ENCODE measurements around the gene PRKG1. TPM values are rescaled to one million over a fixed set of nuclear protein-coding genes. Genes with fewer than 3 reads are reported as not detected.
A peak's percentile ranks its signal among the peaks of the same experiment; 100 is the strongest.

Gene PRKG1
- total and polyA plus RNA-seq, 12 donors = 3.8 to 48.1 (median 29.9) TPM

DNA sequence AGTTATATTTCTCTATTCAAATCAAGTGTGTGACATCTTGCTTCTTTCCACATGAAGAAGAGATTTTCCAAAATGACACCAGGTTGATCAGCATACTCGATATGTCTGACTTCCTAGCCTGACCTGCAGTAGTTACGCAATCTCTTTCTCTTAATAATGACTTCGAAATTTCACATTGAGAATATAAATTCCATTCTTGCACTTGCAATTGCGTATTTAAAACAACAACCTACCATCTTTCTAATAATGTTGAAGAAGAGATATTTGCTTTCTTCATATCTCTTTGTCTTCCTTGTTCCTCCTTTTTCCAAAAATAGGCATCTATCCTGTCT lies 348.8 kb downstream of the PRKG1 start:
- TF ChIP-seq, protein P1, sequence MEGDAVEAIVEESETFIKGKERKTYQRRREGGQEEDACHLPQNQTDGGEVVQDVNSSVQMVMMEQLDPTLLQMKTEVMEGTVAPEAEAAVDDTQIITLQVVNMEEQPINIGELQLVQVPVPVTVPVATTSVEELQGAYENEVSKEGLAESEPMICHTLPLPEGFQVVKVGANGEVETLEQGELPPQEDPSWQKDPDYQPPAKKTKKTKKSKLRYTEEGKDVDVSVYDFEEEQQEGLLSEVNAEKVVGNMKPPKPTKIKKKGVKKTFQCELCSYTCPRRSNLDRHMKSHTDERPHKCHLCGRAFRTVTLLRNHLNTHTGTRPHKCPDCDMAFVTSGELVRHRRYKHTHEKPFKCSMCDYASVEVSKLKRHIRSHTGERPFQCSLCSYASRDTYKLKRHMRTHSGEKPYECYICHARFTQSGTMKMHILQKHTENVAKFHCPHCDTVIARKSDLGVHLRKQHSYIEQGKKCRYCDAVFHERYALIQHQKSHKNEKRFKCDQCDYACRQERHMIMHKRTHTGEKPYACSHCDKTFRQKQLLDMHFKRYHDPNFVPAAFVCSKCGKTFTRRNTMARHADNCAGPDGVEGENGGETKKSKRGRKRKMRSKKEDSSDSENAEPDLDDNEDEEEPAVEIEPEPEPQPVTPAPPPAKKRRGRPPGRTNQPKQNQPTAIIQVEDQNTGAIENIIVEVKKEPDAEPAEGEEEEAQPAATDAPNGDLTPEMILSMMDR (IDR thresholded peaks at IDR 0.05) = no peak
- Histone ChIP-seq H3K36me3 (no peaks in the 10 kb centered on the region), H3K9me3 (no peaks in the 10 kb centered on the region), H3K4me3 (no peak overlapping the region), H3K4me1 (peaks cover 0 to 52% (median 20%) of the 10 kb centered on the region in 9 donors), H3K27me3 (no peaks in the 10 kb centered on the region), H3K27ac (peak overlapping the region in 4 of 10 donors; percentile 60 to 87 (median 80))
- DNase-seq (no peak), ATAC-seq (no peak)
- intact Hi-C loops (cut with DNase I) = loop anchor here in 7 of 10 donors (2.0 to 10.0 kb wide), 10 partner anchors 34 to 542 kb away; partner anchors contain the start of gene PRKG1 (in 5 of the 7)
- WGBS, 2 donors = 68 to 82% methylated on average over 4 of the region's 4 CpGs

DNA sequence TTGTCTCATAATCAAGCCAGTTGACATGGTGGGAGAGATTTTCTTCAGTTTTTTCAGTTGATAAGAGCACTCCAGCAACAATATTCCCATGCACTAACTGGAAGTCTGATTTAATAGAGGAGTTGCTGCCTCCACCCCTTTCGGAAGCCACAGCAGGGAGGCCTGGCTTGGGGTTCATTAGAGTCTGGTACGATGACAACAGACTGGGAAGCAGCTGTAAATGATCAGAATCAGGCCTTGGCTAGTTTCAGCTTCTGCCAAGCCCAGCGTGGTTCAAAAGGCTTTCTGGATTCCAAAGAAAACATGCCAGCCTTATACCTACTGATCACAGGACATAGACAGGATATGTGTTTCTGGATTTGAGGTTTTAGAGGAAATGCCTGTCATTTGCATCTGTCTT lies 351.1 kb downstream of the PRKG1 start:
- no peak overlapping the region for H3K27ac ChIP-seq
- H3K4me1 ChIP-seq = peaks cover 0 to 42% (median 15%) of the 10 kb centered on the region in 9 donors
- intact Hi-C loops (cut with DNase I) = loop anchor here in 4 of 10 donors (10.0 kb wide), 4 partner anchors 191 to 539 kb away; partner anchors contain the start of gene PRKG1 (in 2 of the 4)
- no peaks in the 10 kb centered on the region for H3K36me3 ChIP-seq
- WGBS, 2 donors = 37 to 50% methylated on average over 3 of the region's 3 CpGs
- no peak overlapping the region for H3K4me3 ChIP-seq
- TF ChIP-seq, protein P1 (IDR thresholded peaks at IDR 0.05) = no peak
- no peaks in the 10 kb centered on the region for H3K27me3 ChIP-seq
- peak; percentile 10 to 11 for DNase-seq
- H3K9me3 ChIP-seq = no peaks in the 10 kb centered on the region
- peak in 4 of 8 donors; percentile 23 to 39 (median 32) for ATAC-seq

DNA sequence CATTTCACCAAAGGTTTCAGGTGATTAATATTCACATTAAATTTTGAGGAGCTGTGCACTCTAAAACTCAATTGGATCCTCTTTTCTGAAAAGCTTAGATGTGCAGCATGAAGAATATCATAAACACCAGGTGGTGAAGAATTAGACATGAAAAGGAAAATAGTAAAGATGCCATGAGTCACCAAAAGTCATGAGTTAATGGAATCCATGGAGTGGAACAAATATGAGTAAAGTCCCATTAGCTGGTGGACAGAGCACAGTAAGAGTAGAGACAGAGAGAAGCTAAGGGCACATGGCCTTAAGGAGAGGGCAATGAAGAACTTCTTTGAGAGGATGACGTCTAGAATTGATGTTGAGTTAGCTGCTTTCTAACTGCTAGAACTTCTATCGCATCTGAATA lies 353.5 kb downstream of the PRKG1 start:
- intact Hi-C loops (cut with DNase I) = loop anchor here in 4 of 10 donors (10.0 kb wide), 4 partner anchors 193 to 537 kb away; partner anchors contain the start of gene PRKG1 (in 2 of the 4)
- 94% methylated on average over 2 of the region's 2 CpGs for WGBS, 2 donors
- H3K27ac ChIP-seq = no peak overlapping the region
- DNase-seq = no peak
- H3K4me1 ChIP-seq = peaks cover 0 to 26% (median 7%) of the 10 kb centered on the region in 9 donors
- no peak overlapping the region for H3K4me3 ChIP-seq
- H3K9me3 ChIP-seq = no peaks in the 10 kb centered on the region
- no peak for ATAC-seq
- TF ChIP-seq, protein P1 (IDR thresholded peaks at IDR 0.05) = no peak
- no peaks in the 10 kb centered on the region for H3K27me3 ChIP-seq
- no peaks in the 10 kb centered on the region for H3K36me3 ChIP-seq

DNA sequence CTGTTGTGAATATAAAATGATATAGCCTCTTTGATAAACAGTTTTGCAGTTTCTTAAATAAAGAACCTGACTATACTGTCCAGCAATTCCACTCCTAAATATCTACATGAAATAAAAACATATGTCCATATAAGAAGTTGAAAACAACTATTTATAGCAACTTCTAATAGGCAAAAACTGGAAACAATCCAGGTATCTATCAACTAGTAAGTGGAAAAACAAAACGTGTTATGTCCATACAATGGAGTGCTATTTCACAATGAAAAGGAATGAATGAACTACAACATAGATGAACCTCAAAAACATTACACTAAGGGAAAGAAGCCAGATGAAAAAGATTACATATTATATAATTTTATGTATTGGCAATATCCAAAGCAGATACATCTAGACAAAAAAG lies 356.2 kb downstream of the PRKG1 start:
- H3K36me3 ChIP-seq = no peaks in the 10 kb centered on the region
- no peak overlapping the region for H3K27ac ChIP-seq
- H3K9me3 ChIP-seq = no peaks in the 10 kb centered on the region
- ATAC-seq (no peak), DNase-seq (no peak)
- H3K4me1 ChIP-seq = peaks cover 0 to 7% (median 2%) of the 10 kb centered on the region in 9 donors
- H3K27me3 ChIP-seq = no peaks in the 10 kb centered on the region
- H3K4me3 ChIP-seq = no peak overlapping the region
- intact Hi-C loops (cut with DNase I) = no loop called here
- TF ChIP-seq, protein P1 (IDR thresholded peaks at IDR 0.05) = no peak
- WGBS, 2 donors = 22 to 27% methylated on average over 1 of the region's 1 CpG
